Mesendoderm (in vitro differentiated cells): ENCODE data around the gene IRGQ. TPM values are rescaled to one million over a fixed set of nuclear protein-coding genes. Genes with fewer than 3 reads are reported as not detected.

Source experiments
- DNase-seq: peaks from one replicate; pipeline ENCODE4 v3.0.0; 2013
- H2AK5ac ChIP-seq: 2 replicates; pipeline ENCODE4 v1.6.1; 2013; ENCODE audit warnings: low read length, inconsistent platforms
- H2BK120ac ChIP-seq: 2 replicates; pipeline ENCODE4 v1.6.1; 2013; ENCODE audit warnings: low read depth, mild to moderate bottlenecking, low read length, moderate library complexity, mixed read lengths
- H2BK15ac ChIP-seq: replicated peaks from 2 replicates; pipeline ENCODE4 v1.6.1; 2013; ENCODE audit warnings: low read depth, mild to moderate bottlenecking, moderate library complexity
- H2BK5ac ChIP-seq: 2 replicates; pipeline ENCODE4 v1.6.1; 2013; ENCODE audit warnings: low read length, inconsistent platforms
- H3K18ac ChIP-seq: 2 replicates; pipeline ENCODE4 v1.6.1; 2013; ENCODE audit warnings: mild to moderate bottlenecking, low read length, mixed read lengths
- H3K23ac ChIP-seq: one replicate; pipeline ENCODE4 v1.6.1; 2013; ENCODE audit warnings: low read length
- H3K27ac ChIP-seq: 2 replicates; pipeline ENCODE4 v1.5.1; 2013; ENCODE audit warnings: low read depth, mild to moderate bottlenecking, inconsistent platforms, low read length, moderate library complexity
- H3K27me3 ChIP-seq: 2 replicates; pipeline ENCODE4 v1.6.1; 2013; ENCODE audit warnings: low read length, control low read depth, mild to moderate bottlenecking, inconsistent platforms; ENCODE audit not compliant: insufficient read depth, poor library complexity
- H3K36me3 ChIP-seq: 2 replicates; pipeline ENCODE4 v1.6.1; 2013; ENCODE audit warnings: low read length, inconsistent platforms; ENCODE audit not compliant: control insufficient read depth, insufficient read depth
- H3K4ac ChIP-seq: one replicate; pipeline ENCODE4 v1.6.1; 2013; ENCODE audit warnings: low read depth, mild to moderate bottlenecking, low read length, moderate library complexity
- H3K4me1 ChIP-seq: 2 replicates; pipeline ENCODE4 v1.6.1; 2013; ENCODE audit warnings: low read depth, low read length, inconsistent platforms; ENCODE audit not compliant: control insufficient read depth
- H3K4me2 ChIP-seq: 2 replicates; pipeline ENCODE4 v1.6.1; 2013; ENCODE audit warnings: low read length
- H3K4me3 ChIP-seq: 2 replicates; pipeline ENCODE4 v1.5.1; 2013; ENCODE audit warnings: mild to moderate bottlenecking, low read length
- H3K56ac ChIP-seq: one replicate; pipeline ENCODE4 v1.6.1; 2013; ENCODE audit warnings: low read length
- H3K79me1 ChIP-seq: 2 replicates; pipeline ENCODE4 v1.6.1; 2013; ENCODE audit warnings: low read length, inconsistent platforms
- H3K79me2 ChIP-seq: 2 replicates; pipeline ENCODE4 v1.6.1; 2013; ENCODE audit warnings: mild to moderate bottlenecking, low read length; ENCODE audit not compliant: control insufficient read depth, insufficient read depth
- H3K9ac ChIP-seq: 2 replicates; pipeline ENCODE4 v1.6.1; 2013; ENCODE audit warnings: low read length, inconsistent platforms
- H4K5ac ChIP-seq: one replicate; pipeline ENCODE4 v1.6.1; 2013; ENCODE audit warnings: low read length
- H4K8ac ChIP-seq: one replicate; pipeline ENCODE4 v1.6.1; 2013; ENCODE audit warnings: low read depth, mild to moderate bottlenecking, control low read depth, low read length, moderate library complexity
- WGBS: extraction: QIAGEN DNeasy Blood & Tissue Kit; methylation state at CpG from one replicate; pipeline ENCODE4 v1.1.7; 2013; ENCODE audit warnings: low lambda C conversion rate, missing lambda C conversion rate; ENCODE audit not compliant: insufficient coverage; ENCODE audit errors: extremely low coverage; 5-methylcytosine and 5-hydroxymethylcytosine counted together
- polyA plus RNA-seq, 2 experiments: library from polyadenylated mRNA; stranded (reverse); fragments of 200-250 nt; gene quantifications; one replicate each; pipeline ENCODE4 v1.2.3, GENCODE V29; 2013

The IRGQ gene
- 10.8 TPM for polyA plus RNA-seq (2013, experiment 1 of 2)
- polyA plus RNA-seq (2013, experiment 2 of 2), result 9.5 TPM

DNA sequence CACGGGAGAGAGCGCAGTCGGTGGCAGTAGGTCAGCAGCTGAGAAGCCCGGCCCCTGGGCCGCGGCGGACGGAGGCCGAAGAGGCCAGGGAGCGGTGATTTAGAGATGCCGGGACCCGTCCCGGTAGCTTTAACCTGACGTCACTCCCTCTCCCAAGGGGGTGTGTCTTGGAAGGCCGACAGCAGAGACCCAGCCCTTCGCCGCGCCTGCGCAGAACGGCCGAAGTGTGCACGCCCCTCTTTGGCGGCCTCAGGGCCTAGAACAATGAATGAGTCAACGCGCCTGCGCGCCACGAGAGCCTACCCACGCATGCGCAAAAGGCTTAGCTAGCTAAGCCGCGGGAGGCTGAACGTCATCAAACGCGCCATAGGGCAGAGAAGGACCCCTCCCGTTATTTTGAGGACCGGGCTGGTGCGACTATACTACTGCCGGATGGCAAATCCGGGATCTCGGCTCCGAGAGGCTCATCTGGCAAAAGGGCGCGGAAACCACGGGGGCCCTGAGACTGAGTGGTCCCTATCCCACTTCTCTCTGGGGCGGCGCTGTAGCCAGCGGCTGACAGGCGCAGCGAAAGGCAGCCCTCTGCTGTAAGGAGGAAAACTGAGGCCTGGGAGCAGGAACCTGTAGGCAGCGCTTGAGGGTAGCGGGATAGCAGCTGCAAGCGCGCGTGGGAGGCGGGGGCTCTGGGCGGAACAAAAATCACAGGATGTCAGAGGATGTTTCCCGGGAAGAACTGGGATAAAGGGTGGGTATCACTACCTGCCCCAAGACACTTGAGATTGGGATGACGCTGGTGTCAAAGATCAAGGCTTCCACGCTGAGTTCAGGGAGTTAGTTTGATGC is at the start of gene IRGQ, which contains the start of gene ZNF576:
Gene IRGQ, minus strand, starts transcription at position 136 of the 843 bp plus-strand sequence. CDS start 796 bp downstream, outside the sequence.
Gene ZNF576, plus strand, starts transcription at position 597 of the 843 bp plus-strand sequence. CDS start 514 bp downstream, outside the sequence.
- Histone ChIP-seq H3K23ac (peak within 1 kb of the TSS; percentile 48), H3K27ac (peak within 1 kb of the TSS; percentile 59), H2AK5ac (no peak within 1 kb of the TSS), H3K4me3 (peak within 1 kb of the TSS; percentile 85), H4K8ac (peak within 1 kb of the TSS; percentile 16), H3K4ac (no peak within 1 kb of the TSS), H3K79me2 (peaks cover 17% of the 10 kb centered on the region), H2BK5ac (no peak within 1 kb of the TSS), H3K18ac (peak within 1 kb of the TSS; percentile 30), H3K27me3 (no peaks in the 10 kb centered on the region), H3K79me1 (peaks cover 16% of the 10 kb centered on the region), H4K5ac (no peak within 1 kb of the TSS), H3K56ac (peak within 1 kb of the TSS; percentile 89), H3K4me1 (peaks cover 1% of the 10 kb centered on the region), H3K9ac (peak within 1 kb of the TSS; percentile 89), H3K4me2 (peak within 1 kb of the TSS; percentile 81), H3K36me3 (no peaks in the 10 kb centered on the region), H2BK15ac (no peak within 1 kb of the TSS), H2BK120ac (no peak within 1 kb of the TSS)
- DNase-seq, result peak; percentile 99
- no CpG with 5 or more reads among the region's 60 CpGs for WGBS

DNA sequence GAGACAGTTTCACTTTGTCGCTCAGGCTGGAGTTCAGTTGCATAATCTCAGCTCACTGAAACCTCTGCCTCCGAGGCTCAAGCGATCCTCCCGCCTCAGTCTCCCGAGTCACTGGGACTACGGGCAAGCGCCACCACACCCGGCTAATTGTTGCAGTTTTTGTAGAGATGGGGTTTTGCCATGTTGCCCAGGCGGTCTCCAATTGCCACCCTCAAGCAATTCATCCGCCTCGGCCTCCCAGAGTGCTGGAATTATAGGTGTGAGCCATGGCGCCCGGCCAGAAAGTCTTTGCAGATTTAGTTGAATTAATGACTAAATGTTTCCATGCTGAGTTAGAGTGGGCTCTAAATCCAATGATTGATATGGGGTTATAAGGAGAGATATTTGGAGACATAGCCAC is 48.2 kb upstream of the IRGQ start:
- H3K18ac ChIP-seq, result no peak overlapping the region
- no peak overlapping the region for H4K8ac ChIP-seq
- H4K5ac ChIP-seq, result no peak overlapping the region
- no peak overlapping the region for H3K23ac ChIP-seq
- no peak overlapping the region for H3K9ac ChIP-seq
- DNase-seq, result no peak
- no peak overlapping the region for H3K27ac ChIP-seq
- no peak overlapping the region for H3K56ac ChIP-seq
- no peaks in the 10 kb centered on the region for H3K79me1 ChIP-seq
- no peak overlapping the region for H3K4me3 ChIP-seq
- no peaks in the 10 kb centered on the region for H3K27me3 ChIP-seq
- WGBS, result no CpG with 5 or more reads among the region's 13 CpGs
- H2BK15ac ChIP-seq, result no peak overlapping the region
- no peaks in the 10 kb centered on the region for H3K79me2 ChIP-seq
- no peak overlapping the region for H3K4ac ChIP-seq
- H2BK120ac ChIP-seq, result no peak overlapping the region
- H2BK5ac ChIP-seq, result no peak overlapping the region
- no peak overlapping the region for H3K4me2 ChIP-seq
- H2AK5ac ChIP-seq, result no peak overlapping the region
- H3K4me1 ChIP-seq, result no peaks in the 10 kb centered on the region
- H3K36me3 ChIP-seq, result peaks cover 2% of the 10 kb centered on the region

GRCh38 chr19:43643326-43643725 is 47.4 kb upstream of the IRGQ start:
- no CpG with 5 or more reads among the region's 3 CpGs for WGBS
- Histone ChIP-seq H3K4me1 (no peaks in the 10 kb centered on the region), H3K56ac (no peak overlapping the region), H3K18ac (no peak overlapping the region), H3K4me3 (no peak overlapping the region), H3K27ac (no peak overlapping the region), H2BK5ac (no peak overlapping the region), H2AK5ac (no peak overlapping the region), H3K36me3 (no peaks in the 10 kb centered on the region), H3K27me3 (peaks cover 7% of the 10 kb centered on the region), H2BK15ac (no peak overlapping the region), H3K79me1 (no peaks in the 10 kb centered on the region), H3K4me2 (no peak overlapping the region), H4K5ac (no peak overlapping the region), H3K4ac (no peak overlapping the region), H2BK120ac (no peak overlapping the region), H3K79me2 (no peaks in the 10 kb centered on the region), H3K9ac (no peak overlapping the region), H4K8ac (no peak overlapping the region), H3K23ac (no peak overlapping the region)
- no peak for DNase-seq

GRCh38 chr19:43642531-43642930 is 46.6 kb upstream of the IRGQ start:
- Histone ChIP-seq H3K79me1 (no peaks in the 10 kb centered on the region), H3K9ac (no peak overlapping the region), H3K4me1 (no peaks in the 10 kb centered on the region), H3K23ac (no peak overlapping the region), H3K36me3 (no peaks in the 10 kb centered on the region), H4K5ac (no peak overlapping the region), H2AK5ac (no peak overlapping the region), H3K56ac (no peak overlapping the region), H3K4ac (no peak overlapping the region), H3K4me2 (no peak overlapping the region), H3K18ac (no peak overlapping the region), H2BK5ac (no peak overlapping the region), H3K4me3 (no peak overlapping the region), H4K8ac (no peak overlapping the region), H3K27me3 (peaks cover 8% of the 10 kb centered on the region), H2BK120ac (no peak overlapping the region), H3K79me2 (no peaks in the 10 kb centered on the region), H2BK15ac (no peak overlapping the region), H3K27ac (no peak overlapping the region)
- WGBS, result no CpG with 5 or more reads among the region's 4 CpGs
- DNase-seq, result no peak

- Histone ChIP-seq H2BK120ac (no peak overlapping the region), H2BK15ac (no peak overlapping the region), H3K18ac (no peak overlapping the region), H3K79me2 (no peaks in the 10 kb centered on the region), H3K9ac (no peak overlapping the region), H4K5ac (no peak overlapping the region), H3K27me3 (peaks cover 8% of the 10 kb centered on the region), H2BK5ac (no peak overlapping the region), H3K79me1 (no peaks in the 10 kb centered on the region), H3K27ac (no peak overlapping the region), H3K36me3 (no peaks in the 10 kb centered on the region), H3K4me2 (no peak overlapping the region), H3K4me3 (no peak overlapping the region), H3K4me1 (no peaks in the 10 kb centered on the region), H3K56ac (no peak overlapping the region), H3K23ac (no peak overlapping the region), H4K8ac (no peak overlapping the region), H3K4ac (no peak overlapping the region), H2AK5ac (no peak overlapping the region)
- peak; percentile 44 for DNase-seq
- no CpG with 5 or more reads among the region's 2 CpGs for WGBS
These were observed 45.4 kb upstream of the IRGQ start for GRCh38 chr19:43641333-43641732.
